IMR-90 (cell line): ENCODE data around the gene RANBP9. TPM values are rescaled to one million over a fixed set of nuclear protein-coding genes. Genes with fewer than 3 reads are reported as not detected.

ENCODE experiments used
- ATAC-seq: fragments of 200-7000 bp; cut with Tn5 transposase; 2 replicates; pipeline ENCODE4 v1.9.1; 2020; ENCODE audit warnings: low read depth, mild to moderate bottlenecking, moderate library complexity
- BruUV-seq: library from RNA; stranded (reverse); fragments of 400-500 nt; replicated peaks from 2 replicates; lab custom pipeline; 2021; lab: Mats Ljungman, UMichigan
- CTCF ChIA-PET: fragments of 300-600 bp; formaldehyde crosslinking; extraction: SDS; loops from one replicate; lab custom pipeline; 2021; ENCODE audit warnings: antibody characterized with exemption; lab: Yijun Ruan, JAX
- POLR2A ChIA-PET: fragments of 300-600 bp; sonication (Branson Sonifier 250); formaldehyde crosslinking; loops from one replicate; lab custom pipeline; 2022; ENCODE audit warnings: antibody characterized with exemption; ENCODE audit not compliant: unreplicated experiment; lab: Charles Lee
- DNase-seq: peaks from one replicate; pipeline ENCODE4 v3.0.0; 2013
- H2AFZ ChIP-seq: replicated peaks from 2 replicates; pipeline ENCODE3; 2013; ENCODE audit warnings: low read length, mild to moderate bottlenecking; ENCODE audit not compliant: poor library complexity
- H2AK5ac ChIP-seq: 2 replicates; pipeline ENCODE4 v1.6.1; 2013; ENCODE audit warnings: low read depth, low read length, inconsistent platforms
- H2AK9ac ChIP-seq: replicated peaks from 2 replicates; pipeline ENCODE3; 2013; ENCODE audit warnings: mild to moderate bottlenecking, low read depth, low read length, moderate library complexity; ENCODE audit not compliant: poor library complexity
- H2BK120ac ChIP-seq: 2 replicates; pipeline ENCODE4 v1.6.1; 2013; ENCODE audit warnings: low read depth, low read length, inconsistent platforms
- H2BK15ac ChIP-seq: 3 replicates; pipeline ENCODE4 v1.6.1; 2013; ENCODE audit warnings: low read depth, low read length, inconsistent platforms
- H2BK20ac ChIP-seq: 2 replicates; pipeline ENCODE4 v1.6.1; 2013; ENCODE audit warnings: low read depth, mild to moderate bottlenecking, inconsistent platforms, low read length, moderate library complexity
- H2BK5ac ChIP-seq: 2 replicates; pipeline ENCODE4 v1.6.1; 2013; ENCODE audit warnings: mild to moderate bottlenecking, low read depth, low read length, inconsistent platforms; ENCODE audit not compliant: poor library complexity, severe bottlenecking
- H3K14ac ChIP-seq: replicated peaks from 2 replicates; pipeline ENCODE4 v1.6.1; 2013; ENCODE audit warnings: low read depth, low read length, inconsistent platforms
- H3K18ac ChIP-seq: 2 replicates; pipeline ENCODE4 v1.6.1; 2013; ENCODE audit warnings: low read depth, low read length, control low read depth
- H3K23ac ChIP-seq: 2 replicates; pipeline ENCODE4 v1.6.1; 2013; ENCODE audit warnings: low read depth, low read length, inconsistent platforms
- H3K27ac ChIP-seq: 2 replicates; pipeline ENCODE4 v1.5.1; 2013; ENCODE audit warnings: mild to moderate bottlenecking, control low read depth, low read length; ENCODE audit not compliant: insufficient read depth
- H3K27me3 ChIP-seq: 2 replicates; pipeline ENCODE4 v1.6.1; 2013; ENCODE audit warnings: low read length; ENCODE audit not compliant: control insufficient read depth, insufficient read depth
- H3K36me3 ChIP-seq: 2 replicates; pipeline ENCODE4 v1.6.1; 2013; ENCODE audit warnings: low read length, mixed read lengths; ENCODE audit not compliant: control insufficient read depth, insufficient read depth
- H3K4ac ChIP-seq: 2 replicates; pipeline ENCODE4 v1.6.1; 2013; ENCODE audit warnings: low read depth, low read length, inconsistent platforms
- H3K4me1 ChIP-seq: 2 replicates; pipeline ENCODE4 v1.6.1; 2013; ENCODE audit warnings: low read length, mixed read lengths; ENCODE audit not compliant: control insufficient read depth, insufficient read depth
- H3K4me2 ChIP-seq: 2 replicates; pipeline ENCODE4 v1.6.1; 2013; ENCODE audit warnings: low read depth, mild to moderate bottlenecking, control low read depth, low read length, moderate library complexity
- H3K4me3 ChIP-seq: 2 replicates; pipeline ENCODE4 v1.5.1; 2013; ENCODE audit warnings: low read depth, mild to moderate bottlenecking, control low read depth, low read length, moderate library complexity; ENCODE audit not compliant: insufficient read depth
- H3K56ac ChIP-seq: 2 replicates; pipeline ENCODE4 v1.6.1; 2013; ENCODE audit warnings: low read length, inconsistent platforms; ENCODE audit not compliant: insufficient read depth; ENCODE audit errors: extremely low read depth
- H3K79me1 ChIP-seq, 2 experiments: 2 replicates each; pipeline ENCODE4 v1.6.1; 2013; ENCODE audit warnings: low read length in 2 of 2, inconsistent platforms in 1 of 2, low read depth in 1 of 2
- H3K9ac ChIP-seq: 2 replicates; pipeline ENCODE4 v1.6.1; 2013; ENCODE audit warnings: low read depth, low read length, control low read depth
- H3K9me1 ChIP-seq: 2 replicates; pipeline ENCODE4 v1.6.1; 2013; ENCODE audit warnings: low read length, inconsistent platforms; ENCODE audit not compliant: insufficient read depth
- H3K9me3 ChIP-seq: 2 replicates; pipeline ENCODE4 v1.6.1; 2013; ENCODE audit warnings: low read length; ENCODE audit not compliant: control insufficient read depth, insufficient read depth
- H4K20me1 ChIP-seq: 2 replicates; pipeline ENCODE4 v1.6.1; 2013; ENCODE audit warnings: low read length, inconsistent platforms; ENCODE audit not compliant: insufficient read depth
- H4K5ac ChIP-seq: 2 replicates; pipeline ENCODE4 v1.6.1; 2013; ENCODE audit warnings: mild to moderate bottlenecking, low read depth, low read length, control low read depth
- H4K8ac ChIP-seq, 2 experiments: 2 replicates each; pipeline ENCODE4 v1.6.1; 2013; ENCODE audit warnings: low read depth in 2 of 2, low read length in 2 of 2, control low read depth in 1 of 2, inconsistent platforms in 1 of 2
- H4K91ac ChIP-seq: 2 replicates; pipeline ENCODE4 v1.6.1; 2013; ENCODE audit warnings: low read depth, low read length, inconsistent platforms; ENCODE audit not compliant: insufficient read depth
- BHLHE40 ChIP-seq: fragments of 150-350 bp; IDR thresholded peaks from 2 replicates; pipeline ENCODE4 v1.6.1; 2016; ENCODE audit warnings: mild to moderate bottlenecking, low read depth, low read length
- CHD1 ChIP-seq: IDR thresholded peaks from 2 replicates; pipeline ENCODE4 v1.6.1; 2012; ENCODE audit warnings: low read depth, low read length, improper control_type of control experiment
- CTCF ChIP-seq: conservative IDR thresholded peaks from 2 replicates; pipeline ENCODE4 v1.5.1; 2012; ENCODE audit warnings: mild to moderate bottlenecking, low read depth, low read length, improper control_type of control experiment
- FOS ChIP-seq: fragments of 150-350 bp; IDR thresholded peaks from 2 replicates; pipeline ENCODE4 v1.6.1; 2016; ENCODE audit warnings: low read depth, low read length
- MAFK ChIP-seq: IDR thresholded peaks from 2 replicates; pipeline ENCODE4 v1.6.1; 2012; ENCODE audit warnings: low read depth, low read length, improper control_type of control experiment
- MXI1 ChIP-seq: IDR thresholded peaks from 2 replicates; pipeline ENCODE4 v1.6.1; 2012; ENCODE audit warnings: low read depth, mild to moderate bottlenecking, low read length, moderate library complexity, borderline replicate concordance
- POLR2A ChIP-seq: IDR thresholded peaks from 2 replicates; pipeline ENCODE4 v1.6.1; 2012; ENCODE audit warnings: mild to moderate bottlenecking, low read depth, low read length
- SMC3 ChIP-seq: fragments of 150-350 bp; IDR thresholded peaks from 2 replicates; pipeline ENCODE4 v1.6.1; 2016; ENCODE audit warnings: low read depth, mild to moderate bottlenecking, antibody characterized with exemption, low read length, moderate library complexity
- WGBS, 2 experiments: methylation state at CpG; one replicate each; pipeline versions ENCODE4 v1.1.5 to v1.1.7; 2013; ENCODE audit warnings: missing lambda C conversion rate in 2 of 2; ENCODE audit not compliant: insufficient read length in 1 of 2; ENCODE audit errors: extremely low coverage in 2 of 2; 5-methylcytosine and 5-hydroxymethylcytosine counted together
- dilution Hi-C: fragments of 300-500 bp; cut with HindIII; formaldehyde crosslinking; loops from one replicate; pipeline ENCODE4 v1.14.3; 2018; ENCODE audit warnings: low sequenced_read_pairs; ENCODE audit not compliant: unreplicated experiment
- in situ Hi-C: fragments of 300-500 bp; cut with MboI; formaldehyde crosslinking; loops from 3 replicates; pipeline ENCODE4 v1.14.3; 2019; ENCODE audit warnings: low sequenced_read_pairs, inconsistent platforms, mixed read lengths
- intact Hi-C: fragments of 100-400 bp; cut with micrococcal nuclease; formaldehyde crosslinking; loops from 2 replicates; pipeline ENCODE4 v1.10.0; 2022
- polyA plus RNA-seq, 3 experiments: library from polyadenylated mRNA; depleted of rRNA; stranded (reverse); fragments of >200 nt; gene quantifications; 2 replicates each; pipeline ENCODE4 v1.2.3, GENCODE V29; 2012; ENCODE audit warnings: low replicate concordance in 1 of 3
- total RNA-seq: library from RNA; depleted of rRNA; stranded (reverse); fragments of >200 nt; gene quantifications from 2 replicates; pipeline ENCODE4 v1.2.3, GENCODE V29; 2012

RANBP9 gene
- total and polyA plus RNA-seq, 2 of the 4 experiments (the other 2 are of a cell fraction) = 17.7 to 27.8 TPM

DNA sequence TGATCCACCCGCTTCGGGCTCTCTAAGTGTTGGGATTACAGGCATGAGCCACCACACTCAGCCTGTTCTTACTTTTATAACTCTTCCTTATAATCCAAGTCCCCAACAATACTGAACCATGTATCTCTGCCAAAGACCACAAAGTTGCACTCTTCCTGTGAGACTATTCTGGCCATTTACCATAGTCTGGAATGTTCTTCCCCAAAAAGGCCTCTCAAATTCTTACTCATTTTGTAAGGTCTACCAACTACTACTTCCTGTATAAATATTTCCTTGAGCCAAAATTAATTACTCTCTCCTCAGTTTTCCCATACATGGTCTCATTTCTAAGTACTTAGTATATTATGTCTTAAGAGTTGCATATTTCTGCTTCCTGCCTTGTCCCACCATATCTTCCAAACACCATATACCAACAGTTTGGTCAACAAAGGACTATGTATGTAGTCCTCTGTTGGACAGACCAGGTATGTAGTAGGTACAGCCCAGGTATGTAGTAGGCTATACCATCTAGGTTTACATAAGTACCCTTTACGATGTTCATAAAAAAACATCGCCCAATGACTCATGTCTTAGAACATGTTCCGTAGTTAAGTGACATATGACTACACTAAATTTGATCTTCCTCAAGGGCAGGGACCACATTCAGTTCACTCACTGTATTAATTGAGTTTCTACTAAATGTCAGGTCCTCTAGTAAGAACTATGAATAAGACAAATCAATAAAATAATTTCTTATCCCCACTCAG lies 22.0 kb downstream of the RANBP9 start:
- no peak overlapping the region for H2AFZ ChIP-seq
- no peak overlapping the region for H3K56ac ChIP-seq
- H2AK9ac ChIP-seq = no peak overlapping the region
- ATAC-seq (no peak), DNase-seq (no peak)
- ChIA-PET POLR2A (no interaction called here), CTCF (no interaction called here)
- H3K4me1 ChIP-seq = no peaks in the 10 kb centered on the region; the same call in 1 of the 2 replicates
- H3K4me3 ChIP-seq = no peak overlapping the region
- H3K9me3 ChIP-seq = no peaks in the 10 kb centered on the region
- H3K14ac ChIP-seq = 0 out of 2 replicates have a peak overlapping the region, but pooled peaks have one; percentile 4
- H3K9me1 ChIP-seq = 0 out of 2 replicates have a peak, but pooled peaks cover 8% of the 10 kb centered on the region
- H4K91ac ChIP-seq = no peak overlapping the region
- H3K27ac ChIP-seq = no peak overlapping the region
- no peak for TF ChIP-seq CTCF
- no peak for TF ChIP-seq CHD1
- no peak for TF ChIP-seq MAFK
- TF ChIP-seq FOS = no peak
- TF ChIP-seq SMC3 = no peak
- no peak for TF ChIP-seq MXI1
- no peak for TF ChIP-seq POLR2A
- no peak for TF ChIP-seq BHLHE40
- no peak overlapping the region; the same call in 1 of the 2 replicates for H3K23ac ChIP-seq
- peak overlapping the region; percentile 44; the same call in 1 of the 2 replicates for H4K5ac ChIP-seq
- no peak overlapping the region for H2BK120ac ChIP-seq
- peak overlapping the region; percentile 7 for H2BK5ac ChIP-seq
- H3K27me3 ChIP-seq = no peaks in the 10 kb centered on the region
- no CpG with 5 or more reads among the region's 5 CpGs for WGBS, 2 experiments
- no TSS peak for BruUV-seq
- H3K18ac ChIP-seq = no peak overlapping the region
- H2BK20ac ChIP-seq = no peak overlapping the region
- no peak overlapping the region for H2BK15ac ChIP-seq
- H3K4ac ChIP-seq = no peak overlapping the region
- no peak overlapping the region for H3K4me2 ChIP-seq
- H2AK5ac ChIP-seq = no peak overlapping the region
- no peak overlapping the region for H4K8ac ChIP-seq
- intact Hi-C loops (no loop called here), dilution Hi-C loops (no loop called here), in situ Hi-C loops (no loop called here)
- H3K36me3 ChIP-seq = peaks cover 8% of the 10 kb centered on the region
- peaks cover 33 to 76% of the 10 kb centered on the region in 2 experiments for H3K79me1 ChIP-seq
- H3K9ac ChIP-seq = no peak overlapping the region
- peaks cover 21% of the 10 kb centered on the region for H4K20me1 ChIP-seq
